ENCODE results near the gene LRRN3.
"Not testable (repeated sequence)": the region's sequence is repeated elsewhere in the genome, so short reads cannot be mapped to it uniquely, and the experiment has no call there.

LRRN3 gene

GRCh38 chr7:111071556-111071955 lies 19.4 kb upstream of the LRRN3 start:
- Histone ChIP-seq H3K27ac (no peak overlapping the region), H3K9me3 (no peaks in the 10 kb centered on the region), H3K4me1 (peaks cover 0 to 66% (median 0%) of the 10 kb centered on the region in 4 donors), H3K4me3 (no peak overlapping the region), H3K27me3 (no peaks in the 10 kb centered on the region), H3K36me3 (no peaks in the 10 kb centered on the region)
- intact Hi-C loops (cut with DNase I; ENCODE audit: low total_unique reads), result no loop called here
- DNase-seq, result no peak
- no peak for TF ChIP-seq CTCF (IDR thresholded peaks at IDR 0.05)

- H3K9me3 ChIP-seq; H3K36me3 ChIP-seq; H3K4me3 ChIP-seq; H3K27ac ChIP-seq; H3K27me3 ChIP-seq; DNase-seq; intact Hi-C loops (cut with DNase I; ENCODE audit: low total_unique reads): not testable (repeated sequence)
- peaks cover 0 to 58% (median 0%) of the 10 kb centered on the region in 4 donors for H3K4me1 ChIP-seq
These were observed 18.3 kb upstream of the LRRN3 start for GRCh38 chr7:111072658-111073057.

GRCh38 chr7:111074071-111074747 lies 16.7 kb upstream of the LRRN3 start:
- H3K4me1 ChIP-seq, result peaks cover 0 to 43% (median 0%) of the 10 kb centered on the region in 4 donors
- no peak overlapping the region for H3K27ac ChIP-seq
- no peaks in the 10 kb centered on the region for H3K36me3 ChIP-seq
- H3K27me3 ChIP-seq, result no peaks in the 10 kb centered on the region
- H3K4me3 ChIP-seq, result no peak overlapping the region
- no peaks in the 10 kb centered on the region for H3K9me3 ChIP-seq
- DNase-seq, result no peak
- intact Hi-C loops (cut with DNase I; ENCODE audit: low total_unique reads), result no loop called here
- TF ChIP-seq CTCF (IDR thresholded peaks at IDR 0.05), result no peak

- intact Hi-C loops (cut with DNase I; ENCODE audit: low total_unique reads), result no loop called here
- H3K27ac ChIP-seq, result no peak overlapping the region
- H3K27me3 ChIP-seq, result no peaks in the 10 kb centered on the region
- H3K9me3 ChIP-seq, result no peaks in the 10 kb centered on the region
- DNase-seq, result no peak
- peaks cover 0 to 37% (median 0%) of the 10 kb centered on the region in 4 donors for H3K4me1 ChIP-seq
- no peak for TF ChIP-seq CTCF (IDR thresholded peaks at IDR 0.05)
- H3K4me3 ChIP-seq, result no peak overlapping the region
- H3K36me3 ChIP-seq, result no peaks in the 10 kb centered on the region
These were observed 16.2 kb upstream of the LRRN3 start for GRCh38 chr7:111074748-111075146.

GRCh38 chr7:111075498-111075897 lies 15.4 kb upstream of the LRRN3 start:
- no peak overlapping the region for H3K27ac ChIP-seq

More at GRCh38 chr7:111075498-111075897, 15.4 kb upstream of the LRRN3 start:
- no peak overlapping the region for H3K4me3 ChIP-seq
- TF ChIP-seq CTCF (IDR thresholded peaks at IDR 0.05), result no peak
- intact Hi-C loops (cut with DNase I; ENCODE audit: low total_unique reads), result no loop called here
- H3K27me3 ChIP-seq, result no peaks in the 10 kb centered on the region
- peaks cover 0 to 30% (median 0%) of the 10 kb centered on the region in 4 donors for H3K4me1 ChIP-seq
- no peaks in the 10 kb centered on the region for H3K36me3 ChIP-seq
- DNase-seq, result no peak
- H3K9me3 ChIP-seq, result no peaks in the 10 kb centered on the region
